Upper lobe of right lung (tissue), 1 donor: ENCODE measurements around the gene DUSP23. TPM values are rescaled to one million over a fixed set of nuclear protein-coding genes. Genes with fewer than 3 reads are reported as not detected.

ENCODE experiments used
- ATAC-seq: fragments of 200-7000 bp; cut with Tn5 transposase; one replicate; pipeline ENCODE4 v1.9.1; 2020; ENCODE audit warnings: mild to moderate bottlenecking, moderate library complexity
- DNase-seq: peaks from one replicate; pipeline ENCODE4 v3.0.0-alpha.2; 2020
- H3K27ac ChIP-seq: fragments of 200-600 bp; one replicate; pipeline ENCODE4 v1.8.0; 2022
- H3K27me3 ChIP-seq: fragments of 200-600 bp; one replicate; pipeline ENCODE4 v1.8.0; 2022; ENCODE audit warnings: mild to moderate bottlenecking
- H3K36me3 ChIP-seq: fragments of 200-600 bp; one replicate; pipeline ENCODE4 v1.8.0; 2022
- H3K4me1 ChIP-seq: fragments of 200-600 bp; one replicate; pipeline ENCODE4 v1.8.0; 2022
- H3K4me3 ChIP-seq: fragments of 200-600 bp; one replicate; pipeline ENCODE4 v1.8.0; 2022; ENCODE audit warnings: mild to moderate bottlenecking
- H3K9me3 ChIP-seq: fragments of 200-600 bp; one replicate; pipeline ENCODE4 v1.8.0; 2022
- CTCF ChIP-seq: fragments of 200-600 bp; IDR thresholded peaks from one replicate; pipeline ENCODE4 v1.8.0; 2022; ENCODE audit warnings: antibody characterized with exemption
- intact Hi-C: fragments of 100-400 bp; cut with DNase I; formaldehyde crosslinking; loops from one replicate; pipeline ENCODE4 v1.11.0; 2022
- total RNA-seq: library from RNA; stranded (reverse); fragmentation: NEBNext Ultra II Directional; extraction: Animal tissue kit (Norgen Biotek cat#: 25700); gene quantifications from one replicate; pipeline ENCODE4 v1.2.1, GENCODE V29; 2021
- donor health status: DM: no; HTN: yes; CAD: no; lungs with severe emphysema.

The DUSP23 gene
- total RNA-seq, 1 donor from 2014 or later = 71.1 TPM

GRCh38 chr1:159825564-159825963 lies 44.8 kb downstream of the DUSP23 start:
- H3K36me3 ChIP-seq = no peaks in the 10 kb centered on the region
- intact Hi-C loops = no loop called here
- H3K27me3 ChIP-seq = no peaks in the 10 kb centered on the region
- TF ChIP-seq CTCF = no peak
- H3K4me1 ChIP-seq = peaks cover 19% of the 10 kb centered on the region
- DNase-seq (no peak), ATAC-seq (no peak)
- no peak overlapping the region for H3K4me3 ChIP-seq
- H3K9me3 ChIP-seq = no peaks in the 10 kb centered on the region
- H3K27ac ChIP-seq = no peak overlapping the region

GRCh38 chr1:159826441-159827101 lies 45.8 kb downstream of the DUSP23 start, which contains the start of gene SLAMF8:
SLAMF8 (plus strand) TSS chr1:159826873; CDS start chr1:159826899, 26 bp downstream.
- ATAC-seq (peak; percentile 78), DNase-seq (peak; percentile 74)
- no peak for TF ChIP-seq CTCF
- intact Hi-C loops = no loop called here
- H3K27ac ChIP-seq = peak within 1 kb of the TSS; percentile 32
- peaks cover 26% of the 10 kb centered on the region for H3K4me1 ChIP-seq
- peak within 1 kb of the TSS; percentile 37 for H3K4me3 ChIP-seq
- H3K27me3 ChIP-seq = no peaks in the 10 kb centered on the region
- H3K9me3 ChIP-seq = no peaks in the 10 kb centered on the region
- H3K36me3 ChIP-seq = no peaks in the 10 kb centered on the region

- DNase-seq (no peak), ATAC-seq (no peak)
- H3K4me1 ChIP-seq = peaks cover 29% of the 10 kb centered on the region
- H3K9me3 ChIP-seq = no peaks in the 10 kb centered on the region
- no peaks in the 10 kb centered on the region for H3K36me3 ChIP-seq
- TF ChIP-seq CTCF = no peak
- peak overlapping the region; percentile 32 for H3K27ac ChIP-seq
- peak overlapping the region; percentile 37 for H3K4me3 ChIP-seq
- intact Hi-C loops = no loop called here
- no peaks in the 10 kb centered on the region for H3K27me3 ChIP-seq
Observed at GRCh38 chr1:159827102-159827490, 46.3 kb downstream of the DUSP23 start.

- no peaks in the 10 kb centered on the region for H3K27me3 ChIP-seq
- no peak for ATAC-seq
- no peaks in the 10 kb centered on the region for H3K9me3 ChIP-seq
- no peak for DNase-seq
- peaks cover 29% of the 10 kb centered on the region for H3K4me1 ChIP-seq
- H3K4me3 ChIP-seq = peak overlapping the region; percentile 37
- H3K27ac ChIP-seq = peak overlapping the region; percentile 32
- intact Hi-C loops = no loop called here
- TF ChIP-seq CTCF = no peak
- no peaks in the 10 kb centered on the region for H3K36me3 ChIP-seq
Observed at GRCh38 chr1:159827549-159827948, 46.8 kb downstream of the DUSP23 start.

- intact Hi-C loops = no loop called here
- no peak overlapping the region for H3K27ac ChIP-seq
- peak overlapping the region; percentile 37 for H3K4me3 ChIP-seq
- H3K4me1 ChIP-seq = peaks cover 29% of the 10 kb centered on the region
- TF ChIP-seq CTCF = no peak
- H3K9me3 ChIP-seq = no peaks in the 10 kb centered on the region
- no peaks in the 10 kb centered on the region for H3K27me3 ChIP-seq
- H3K36me3 ChIP-seq = peaks cover 4% of the 10 kb centered on the region
- ATAC-seq (no peak), DNase-seq (no peak)
Observed at GRCh38 chr1:159828176-159828575, 47.4 kb downstream of the DUSP23 start.
